NCI-H1417 (cell line): ENCODE data around the gene IL37.

Experiments used
- DNase-seq, 3 experiments: peaks; one replicate each; lab custom pipeline; 2025; lab: John Stamatoyannopoulos, UW

Gene IL37

GRCh38 chr2:112960230-112960825, 49.4 kb downstream of the IL37 start:
- DNase-seq = no peak

GRCh38 chr2:112962308-112963175, 51.6 kb downstream of the IL37 start:
- DNase-seq = peak in 1 of 3 experiments; percentile 26

GRCh38 chr2:112967023-112967422, 56.1 kb downstream of the IL37 start:
- no peak for DNase-seq
